ENCODE data around the gene SIAE. TPM values are rescaled to one million over a fixed set of nuclear protein-coding genes. Genes with fewer than 3 reads are reported as not detected.

The SIAE gene
- total RNA-seq, 4 donors from 2014 or later = 8.5 to 17.1 (median 12.8) TPM

- no peak for TF ChIP-seq CTCF (IDR thresholded peaks at IDR 0.05; ENCODE audit: low read depth)
Observed at GRCh38 chr11:124597626-124598025, 75.9 kb downstream of the SIAE start.

GRCh38 chr11:124595302-124595701 is 78.2 kb downstream of the SIAE start:
- no peak for TF ChIP-seq CTCF (IDR thresholded peaks at IDR 0.05; ENCODE audit: low read depth)

DNA sequence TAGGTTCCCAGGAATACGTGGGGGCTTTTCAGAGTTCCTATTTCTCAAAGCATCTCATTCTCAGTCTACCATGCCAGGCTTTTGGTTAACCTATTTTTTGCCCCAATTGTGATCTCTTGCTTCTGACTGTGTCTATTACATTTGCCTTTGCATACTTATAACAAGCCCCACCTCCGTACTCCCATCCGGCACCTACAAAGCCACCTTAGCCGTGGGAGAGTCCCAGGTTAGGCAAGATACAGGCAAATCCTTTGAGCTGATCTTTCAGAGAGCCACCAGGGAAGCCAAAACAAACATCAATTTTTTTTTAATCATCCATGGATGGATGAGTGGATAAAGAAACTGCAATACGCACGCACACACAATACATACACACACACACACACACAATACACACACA is 80.9 kb downstream of the SIAE start:
- TF ChIP-seq CTCF (IDR thresholded peaks at IDR 0.05; ENCODE audit: low read depth) = no peak

DNA sequence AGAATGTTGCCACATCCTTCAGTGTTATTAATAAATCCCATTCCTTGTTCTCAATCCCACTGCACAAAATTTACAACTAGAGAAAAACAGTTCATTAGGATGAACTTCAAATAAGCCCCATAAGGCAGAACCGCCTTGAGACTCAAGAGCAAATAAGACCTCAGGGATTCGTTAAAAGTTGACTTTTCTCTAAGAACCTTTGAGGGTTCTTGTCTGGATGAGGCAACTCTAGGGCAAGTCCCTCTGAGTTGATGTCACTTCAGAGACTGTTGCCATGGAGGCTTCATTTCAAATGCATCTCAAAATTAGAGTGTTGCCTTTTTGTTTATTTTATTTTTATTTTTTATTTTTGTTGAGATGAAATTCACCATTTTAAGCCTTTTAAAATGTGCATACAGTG is 82.1 kb downstream of the SIAE start:
- no peak for TF ChIP-seq CTCF (IDR thresholded peaks at IDR 0.05; ENCODE audit: low read depth)

DNA sequence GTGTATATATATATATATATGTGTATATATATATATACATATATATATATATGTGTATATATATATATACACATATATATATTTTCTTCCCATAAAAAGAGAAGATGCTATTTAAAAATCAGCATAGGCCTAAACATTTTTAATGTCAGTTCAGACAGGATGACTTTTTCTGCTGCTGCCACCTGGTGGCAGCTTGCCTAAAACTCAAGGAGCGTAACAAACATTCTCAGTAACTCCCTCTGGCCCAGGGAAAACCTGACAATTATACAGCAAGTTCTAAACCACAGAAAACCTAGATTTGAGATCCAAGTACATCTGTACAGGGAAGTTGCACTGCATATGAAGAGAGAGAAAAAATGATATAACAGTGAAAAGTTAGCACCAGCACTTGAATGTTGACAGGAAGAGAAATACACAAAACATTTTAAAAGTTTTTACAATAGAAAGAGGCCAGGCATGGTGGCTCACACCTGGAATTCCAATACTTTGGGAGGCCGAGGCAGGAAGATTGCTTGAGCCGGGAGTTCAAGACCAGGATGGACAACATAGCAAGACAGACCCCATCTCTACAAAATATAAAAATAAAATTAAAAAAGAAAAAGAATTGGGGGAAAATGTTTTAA is 87.2 kb downstream of the SIAE start:
- no peak for TF ChIP-seq CTCF (IDR thresholded peaks at IDR 0.05; ENCODE audit: low read depth)

DNA sequence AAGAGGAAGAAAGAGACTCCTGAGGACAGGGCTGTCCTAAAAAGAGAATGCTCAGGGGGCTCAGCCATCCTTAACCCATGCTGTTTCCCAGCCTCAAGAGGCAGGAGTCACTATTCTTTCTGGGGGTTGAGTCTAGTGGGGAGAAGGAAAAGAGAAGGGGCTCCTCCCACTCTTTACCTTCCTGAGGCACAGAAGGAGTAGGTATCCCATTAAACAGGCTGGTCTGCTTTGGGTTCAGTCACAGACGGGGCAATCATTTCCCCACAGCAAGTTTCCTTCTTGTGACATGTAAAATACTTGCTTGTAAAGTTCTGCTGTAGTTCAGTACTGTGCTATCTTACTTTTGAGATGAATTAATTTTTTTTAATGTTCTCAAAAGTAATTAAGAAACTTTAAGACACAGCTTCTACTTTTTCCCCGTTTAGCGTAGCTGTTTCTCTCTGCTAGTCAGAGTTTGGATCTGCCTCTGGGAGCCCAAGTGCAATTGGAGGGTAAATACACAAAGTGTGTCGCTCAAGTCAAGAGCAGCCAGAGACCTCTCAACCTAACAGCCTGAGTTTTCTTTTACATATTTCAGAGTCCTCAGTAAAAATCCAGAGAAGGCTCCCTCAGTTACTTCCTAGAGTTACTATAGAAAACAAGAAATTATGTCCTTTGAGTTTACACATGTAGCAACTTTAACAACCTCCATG is 88.7 kb downstream of the SIAE start:
- TF ChIP-seq CTCF (IDR thresholded peaks at IDR 0.05; ENCODE audit: low read depth) = no peak

DNA sequence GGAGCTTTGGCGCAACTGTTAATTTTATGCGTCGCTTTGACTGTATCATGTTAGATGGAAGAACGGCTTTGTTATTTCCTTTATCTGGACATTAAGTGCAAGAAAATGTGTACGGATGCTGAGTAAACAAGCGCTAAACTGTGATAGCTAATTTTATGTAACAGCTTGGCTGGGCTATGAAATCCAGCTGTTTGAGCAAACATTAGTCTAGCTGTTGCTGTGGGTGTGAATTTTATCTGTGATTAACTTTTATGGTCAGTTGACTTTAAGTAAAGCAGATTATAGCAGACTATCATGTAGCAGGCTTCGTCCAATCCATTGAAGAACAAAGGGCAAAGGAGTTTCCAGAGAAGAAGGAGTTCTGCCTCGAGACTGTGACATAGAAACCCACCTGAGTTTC is 89.8 kb downstream of the SIAE start:
- no peak for TF ChIP-seq CTCF (IDR thresholded peaks at IDR 0.05; ENCODE audit: low read depth)

Small RNA genes within 50 kb of the gene (small RNA-seq; reads per million reads assigned to genes)
- gene RNA5SP352 = not detected

Other genes with a start within 250 kb of the SIAE start
- gene OR8B4, start 248.9 kb downstream of the SIAE start, total RNA-seq = not detected
- not detected for gene OR8B8, start 228.0 kb downstream of the SIAE start, total RNA-seq
- not detected for gene OR8B12, start 130.1 kb downstream of the SIAE start, total RNA-seq
- gene OR8A1, start 103.7 kb downstream of the SIAE start, total RNA-seq = not detected
- gene PANX3, start 62.3 kb downstream of the SIAE start, total RNA-seq = not detected
- 10 to 100 TPM; 34.5 to 40.5 (median 37.6) TPM for gene TBRG1, start 50.9 kb downstream of the SIAE start, total RNA-seq
- 1 to 10 TPM in 3 of 4 donors, under 1 TPM in 1; 0.94 to 5.3 (median 1.5) TPM for gene SPA17, start 165 bp upstream of the SIAE start, total RNA-seq
- gene NRGN, start 66.2 kb upstream of the SIAE start, total RNA-seq = 1 to 10 TPM in 3 of 4 donors, not detected in 1; 1.3 to 2.0 (median 2.0) TPM
- gene VSIG2, start 78.5 kb upstream of the SIAE start, total RNA-seq = not detected
- gene ESAM, start 88.6 kb upstream of the SIAE start, total RNA-seq = 10 to 100 TPM; 15.0 to 82.7 (median 38.6) TPM
- gene MSANTD2, start 126.7 kb upstream of the SIAE start, total RNA-seq = 10 to 100 TPM; 11.6 to 23.9 (median 15.0) TPM
- 10 to 100 TPM; 10.7 to 19.7 (median 16.7) TPM for gene ROBO3, start 191.7 kb upstream of the SIAE start, total RNA-seq
- 100 to 1,000 TPM in 1 of 4 donors, 10 to 100 TPM in 3; 17.5 to 152 (median 21.0) TPM for gene ROBO4, start 224.1 kb upstream of the SIAE start, total RNA-seq
- gene HEPN1, start 245.5 kb upstream of the SIAE start, total RNA-seq = not detected

Measured in subcutaneous adipose tissue (tissue), 4 donors.